Measurements from ENCODE around the gene SNHG17. TPM values are rescaled to one million over a fixed set of nuclear protein-coding genes. Genes with fewer than 3 reads are reported as not detected.

SNHG17 gene
- total RNA-seq, 1 donor from 2014 or later, result 5.1 TPM

GRCh38 chr20:38450412-38450975 is 15.4 kb upstream of the SNHG17 start:
- Histone ChIP-seq H3K27ac (replicated peaks) (no peak overlapping the region), H3K36me3 (peaks cover 23% of the 10 kb centered on the region), H3K9me3 (replicated peaks) (no peaks in the 10 kb centered on the region), H3K4me1 (peaks cover 33% of the 10 kb centered on the region), H3K27me3 (ENCODE audit: low read depth) (no peaks in the 10 kb centered on the region), H3K4me3 (no peak overlapping the region)
- intact Hi-C loops (cut with micrococcal nuclease), result no loop called here
- TF ChIP-seq, protein P1, sequence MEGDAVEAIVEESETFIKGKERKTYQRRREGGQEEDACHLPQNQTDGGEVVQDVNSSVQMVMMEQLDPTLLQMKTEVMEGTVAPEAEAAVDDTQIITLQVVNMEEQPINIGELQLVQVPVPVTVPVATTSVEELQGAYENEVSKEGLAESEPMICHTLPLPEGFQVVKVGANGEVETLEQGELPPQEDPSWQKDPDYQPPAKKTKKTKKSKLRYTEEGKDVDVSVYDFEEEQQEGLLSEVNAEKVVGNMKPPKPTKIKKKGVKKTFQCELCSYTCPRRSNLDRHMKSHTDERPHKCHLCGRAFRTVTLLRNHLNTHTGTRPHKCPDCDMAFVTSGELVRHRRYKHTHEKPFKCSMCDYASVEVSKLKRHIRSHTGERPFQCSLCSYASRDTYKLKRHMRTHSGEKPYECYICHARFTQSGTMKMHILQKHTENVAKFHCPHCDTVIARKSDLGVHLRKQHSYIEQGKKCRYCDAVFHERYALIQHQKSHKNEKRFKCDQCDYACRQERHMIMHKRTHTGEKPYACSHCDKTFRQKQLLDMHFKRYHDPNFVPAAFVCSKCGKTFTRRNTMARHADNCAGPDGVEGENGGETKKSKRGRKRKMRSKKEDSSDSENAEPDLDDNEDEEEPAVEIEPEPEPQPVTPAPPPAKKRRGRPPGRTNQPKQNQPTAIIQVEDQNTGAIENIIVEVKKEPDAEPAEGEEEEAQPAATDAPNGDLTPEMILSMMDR (IDR thresholded peaks at IDR 0.05; ENCODE audit: borderline replicate concordance), result no peak
- no peak for DNase-seq

DNA sequence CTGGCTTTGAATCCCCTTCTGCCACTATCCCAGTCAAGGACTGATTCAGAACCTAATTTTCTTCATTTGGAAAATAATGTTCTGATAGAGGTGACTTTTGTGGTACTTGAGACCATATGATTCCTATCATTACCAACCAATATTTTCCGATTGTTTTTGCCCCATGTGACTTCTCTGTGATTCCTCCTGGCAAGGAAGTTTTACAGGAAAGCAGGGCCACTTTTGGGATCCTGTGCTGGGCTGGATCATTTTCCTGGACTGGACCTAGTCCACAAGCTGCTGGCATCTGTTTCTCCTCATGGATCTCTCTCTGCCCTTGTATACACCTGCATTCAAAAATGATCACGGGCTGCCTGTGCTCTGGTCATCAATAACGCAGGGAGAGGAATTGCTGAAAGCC is 13.9 kb upstream of the SNHG17 start:
- TF ChIP-seq, protein P1 (IDR thresholded peaks at IDR 0.05; ENCODE audit: borderline replicate concordance), result no peak
- Histone ChIP-seq H3K9me3 (replicated peaks) (no peaks in the 10 kb centered on the region), H3K27me3 (ENCODE audit: low read depth) (no peaks in the 10 kb centered on the region), H3K4me3 (no peak overlapping the region), H3K36me3 (peaks cover 23% of the 10 kb centered on the region), H3K4me1 (peaks cover 33% of the 10 kb centered on the region), H3K27ac (replicated peaks) (no peak overlapping the region)
- intact Hi-C loops (cut with micrococcal nuclease), result no loop called here
- no peak for DNase-seq

- no peak overlapping the region for H3K27ac ChIP-seq (replicated peaks)
- H3K4me1 ChIP-seq, result peaks cover 30% of the 10 kb centered on the region
- H3K9me3 ChIP-seq (replicated peaks), result no peaks in the 10 kb centered on the region
- DNase-seq, result no peak
- no peaks in the 10 kb centered on the region for H3K27me3 ChIP-seq (ENCODE audit: low read depth)
- intact Hi-C loops (cut with micrococcal nuclease), result no loop called here
- peaks cover 23% of the 10 kb centered on the region for H3K36me3 ChIP-seq
- TF ChIP-seq, protein P1 (IDR thresholded peaks at IDR 0.05; ENCODE audit: borderline replicate concordance), result no peak
- no peak overlapping the region for H3K4me3 ChIP-seq
Observed at GRCh38 chr20:38447931-38448675, 13.0 kb upstream of the SNHG17 start.

GRCh38 chr20:38447251-38447661 is 12.1 kb upstream of the SNHG17 start:
- TF ChIP-seq, protein P1 (IDR thresholded peaks at IDR 0.05; ENCODE audit: borderline replicate concordance), result no peak
- H3K4me3 ChIP-seq, result peak overlapping the region; percentile 80
- peak overlapping the region; percentile 82 for H3K27ac ChIP-seq (replicated peaks)
- no peaks in the 10 kb centered on the region for H3K27me3 ChIP-seq (ENCODE audit: low read depth)
- peaks cover 27% of the 10 kb centered on the region for H3K4me1 ChIP-seq
- DNase-seq, result no peak
- H3K9me3 ChIP-seq (replicated peaks), result no peaks in the 10 kb centered on the region
- peaks cover 23% of the 10 kb centered on the region for H3K36me3 ChIP-seq
- intact Hi-C loops (cut with micrococcal nuclease), result no loop called here

GRCh38 chr20:38446441-38447209 is 11.5 kb upstream of the SNHG17 start:
- intact Hi-C loops (cut with micrococcal nuclease), result no loop called here
- Histone ChIP-seq H3K27me3 (ENCODE audit: low read depth) (no peaks in the 10 kb centered on the region), H3K4me1 (peaks cover 21% of the 10 kb centered on the region), H3K36me3 (peaks cover 23% of the 10 kb centered on the region), H3K4me3 (peak overlapping the region; percentile 80), H3K9me3 (replicated peaks) (no peaks in the 10 kb centered on the region), H3K27ac (replicated peaks) (peak overlapping the region; percentile 82)
- DNase-seq, result peak; percentile 94
- TF ChIP-seq, protein P1 (IDR thresholded peaks at IDR 0.05; ENCODE audit: borderline replicate concordance), result peak; percentile 97
